OCI-LY3 (cell line): ENCODE measurements around the gene GNAT3.

Source experiments
- H2AFZ ChIP-seq: fragments of 200-600, 300-600 bp; shearing (Covaris generic); 2 replicates; pipeline ENCODE4 v1.6.0; 2014; ENCODE audit warnings: antibody characterized with exemption, low read depth, low read length
- H3K27ac ChIP-seq: fragments of 200-600, 300-600 bp; sonication (generic); 2 replicates; pipeline ENCODE4 v1.5.1; 2014; ENCODE audit warnings: mild to moderate bottlenecking, low read length, moderate library complexity, mixed read lengths
- H3K27me3 ChIP-seq: fragments of 200-600, 300-600 bp; sonication (generic); 2 replicates; pipeline ENCODE4 v1.6.1; 2014; ENCODE audit warnings: low read depth, low read length, mixed read lengths
- H3K36me3 ChIP-seq: fragments of 200-600, 300-600 bp; sonication (generic); replicated peaks from 2 replicates; pipeline ENCODE3; 2014; ENCODE audit warnings: low read depth, low read length, mixed read lengths
- H3K4me1 ChIP-seq: fragments of 300-600, 200-600 bp; sonication (generic); 2 replicates; pipeline ENCODE4 v1.6.1; 2014; ENCODE audit warnings: low read length, mixed read lengths
- H3K4me2 ChIP-seq: fragments of 200-600, 300-600 bp; sonication (generic); 2 replicates; pipeline ENCODE4 v1.6.1; 2014; ENCODE audit warnings: low read length, mixed read lengths
- H3K4me3 ChIP-seq: fragments of 300-600, 200-600 bp; sonication (generic); 2 replicates; pipeline ENCODE4 v1.5.1; 2014; ENCODE audit warnings: antibody characterized with exemption, mild to moderate bottlenecking, low read length, moderate library complexity
- H3K79me2 ChIP-seq: fragments of 300-600, 200-600 bp; shearing (Covaris generic); 2 replicates; pipeline ENCODE4 v1.6.1; 2014; ENCODE audit warnings: mild to moderate bottlenecking, low read length, mixed read lengths
- H3K9ac ChIP-seq: fragments of 300-600, 200-600 bp; shearing (Covaris generic); 2 replicates; pipeline ENCODE4 v1.6.0; 2014; ENCODE audit warnings: mild to moderate bottlenecking, low read length, moderate library complexity
- H3K9me3 ChIP-seq: fragments of 200-600, 300-600 bp; shearing (Covaris generic); 2 replicates; pipeline ENCODE4 v1.6.1; 2014; ENCODE audit warnings: low read length, mixed read lengths; ENCODE audit not compliant: insufficient read depth
- H4K20me1 ChIP-seq: fragments of 200-600, 300-600 bp; sonication (generic); 2 replicates; pipeline ENCODE4 v1.6.1; 2016; ENCODE audit warnings: low read length, mixed read lengths; ENCODE audit not compliant: insufficient read depth
- EZH2phosphoT487 ChIP-seq: fragments of 200-600 bp; shearing (Covaris generic); IDR thresholded peaks from 2 replicates; pipeline ENCODE4 v1.6.1; 2018; ENCODE audit warnings: antibody characterized with exemption, mixed run types, low read depth
- TF ChIP-seq, protein P1 (sequence below): fragments of 200-600, 300-600 bp; sonication (generic); IDR thresholded peaks from 2 replicates; pipeline ENCODE4 v1.5.1; 2014; ENCODE audit warnings: antibody characterized with exemption, low read length, low read depth

The GNAT3 gene

GRCh38 chr7:80463272-80463920 is 48.5 kb downstream of the GNAT3 start:
- H3K9ac ChIP-seq: no peak overlapping the region
- no peak overlapping the region for H3K27ac ChIP-seq
- peaks cover 15% of the 10 kb centered on the region for H3K4me1 ChIP-seq
- no peaks in the 10 kb centered on the region for H3K27me3 ChIP-seq
- H3K79me2 ChIP-seq: no peaks in the 10 kb centered on the region
- TF ChIP-seq, protein P1, sequence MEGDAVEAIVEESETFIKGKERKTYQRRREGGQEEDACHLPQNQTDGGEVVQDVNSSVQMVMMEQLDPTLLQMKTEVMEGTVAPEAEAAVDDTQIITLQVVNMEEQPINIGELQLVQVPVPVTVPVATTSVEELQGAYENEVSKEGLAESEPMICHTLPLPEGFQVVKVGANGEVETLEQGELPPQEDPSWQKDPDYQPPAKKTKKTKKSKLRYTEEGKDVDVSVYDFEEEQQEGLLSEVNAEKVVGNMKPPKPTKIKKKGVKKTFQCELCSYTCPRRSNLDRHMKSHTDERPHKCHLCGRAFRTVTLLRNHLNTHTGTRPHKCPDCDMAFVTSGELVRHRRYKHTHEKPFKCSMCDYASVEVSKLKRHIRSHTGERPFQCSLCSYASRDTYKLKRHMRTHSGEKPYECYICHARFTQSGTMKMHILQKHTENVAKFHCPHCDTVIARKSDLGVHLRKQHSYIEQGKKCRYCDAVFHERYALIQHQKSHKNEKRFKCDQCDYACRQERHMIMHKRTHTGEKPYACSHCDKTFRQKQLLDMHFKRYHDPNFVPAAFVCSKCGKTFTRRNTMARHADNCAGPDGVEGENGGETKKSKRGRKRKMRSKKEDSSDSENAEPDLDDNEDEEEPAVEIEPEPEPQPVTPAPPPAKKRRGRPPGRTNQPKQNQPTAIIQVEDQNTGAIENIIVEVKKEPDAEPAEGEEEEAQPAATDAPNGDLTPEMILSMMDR: no peak
- TF ChIP-seq EZH2phosphoT487: no peak
- H2AFZ ChIP-seq: no peak overlapping the region
- H4K20me1 ChIP-seq: no peaks in the 10 kb centered on the region
- H3K9me3 ChIP-seq: no peaks in the 10 kb centered on the region
- H3K4me3 ChIP-seq: no peak overlapping the region
- H3K36me3 ChIP-seq: no peaks in the 10 kb centered on the region
- no peak overlapping the region for H3K4me2 ChIP-seq

DNA sequence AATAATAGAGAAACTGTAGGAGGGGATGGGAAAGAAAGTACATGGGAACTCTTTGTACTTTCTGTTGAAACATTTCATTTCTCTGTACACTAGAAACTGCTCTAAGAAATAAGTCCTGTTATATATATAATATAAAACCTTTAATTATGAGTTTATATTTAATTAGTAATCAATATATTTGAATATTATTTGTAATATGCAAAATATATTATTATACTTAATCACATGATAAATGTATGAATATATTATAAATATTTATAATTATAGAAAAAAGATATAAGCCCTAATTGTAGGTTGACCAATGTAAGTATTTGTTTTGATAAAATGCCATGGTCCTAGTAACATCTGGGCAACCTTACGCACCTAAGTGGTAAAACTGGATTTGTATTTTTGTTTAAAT is 51.0 kb downstream of the GNAT3 start:
- Histone ChIP-seq H3K9ac (no peak overlapping the region), H3K4me2 (no peak overlapping the region), H3K4me1 (peaks cover 17% of the 10 kb centered on the region), H2AFZ (no peak overlapping the region), H3K36me3 (no peaks in the 10 kb centered on the region), H3K27me3 (no peaks in the 10 kb centered on the region), H3K9me3 (no peaks in the 10 kb centered on the region), H3K79me2 (no peaks in the 10 kb centered on the region), H3K4me3 (no peak overlapping the region), H4K20me1 (no peaks in the 10 kb centered on the region), H3K27ac (no peak overlapping the region)
- no peak for TF ChIP-seq EZH2phosphoT487
- TF ChIP-seq, protein P1: no peak

- H3K79me2 ChIP-seq: no peaks in the 10 kb centered on the region
- peaks cover 17% of the 10 kb centered on the region for H3K4me1 ChIP-seq
- peak overlapping the region; percentile 76 for H3K4me2 ChIP-seq
- H3K4me3 ChIP-seq: peak overlapping the region; percentile 72
- H4K20me1 ChIP-seq: no peaks in the 10 kb centered on the region
- H3K27ac ChIP-seq: no peak overlapping the region
- H3K9me3 ChIP-seq: no peaks in the 10 kb centered on the region
- peak overlapping the region; percentile 92; the same call in 1 of the 2 replicates for H2AFZ ChIP-seq
- H3K27me3 ChIP-seq: no peaks in the 10 kb centered on the region
- no peak for TF ChIP-seq EZH2phosphoT487
- TF ChIP-seq, protein P1: no peak
- H3K36me3 ChIP-seq: no peaks in the 10 kb centered on the region
- H3K9ac ChIP-seq: no peak overlapping the region
These were observed 51.9 kb downstream of the GNAT3 start for GRCh38 chr7:80459776-80460510.
